ENCODE data around the gene ZBTB3. TPM values are rescaled to one million over a fixed set of nuclear protein-coding genes. Genes with fewer than 3 reads are reported as not detected.

The ZBTB3 gene
- polyA plus RNA-seq, 4 donors, result 3.9 to 8.9 (median 7.6) TPM

Other genes with a start within 250 kb of the ZBTB3 start
- 100 to 1,000 TPM; 189 to 439 (median 222) TPM for gene AHNAK, start 207.4 kb downstream of the ZBTB3 start, polyA plus RNA-seq (ENCODE audit: insufficient read length in 4 of 4)
- 1,000 to 10,000 TPM; 1,909 to 2,321 (median 2,191) TPM for gene EEF1G, start 180.3 kb downstream of the ZBTB3 start, polyA plus RNA-seq (ENCODE audit: insufficient read length in 4 of 4)
- 10 to 100 TPM; 18.7 to 25.0 (median 21.1) TPM for gene TUT1, start 162.6 kb downstream of the ZBTB3 start, polyA plus RNA-seq (ENCODE audit: insufficient read length in 4 of 4)
- gene MTA2, start 152.3 kb downstream of the ZBTB3 start, polyA plus RNA-seq (ENCODE audit: insufficient read length in 4 of 4), result 100 to 1,000 TPM in 1 of 4 donors, 10 to 100 TPM in 3; 83.7 to 106 (median 94.6) TPM
- gene EML3, start 141.4 kb downstream of the ZBTB3 start, polyA plus RNA-seq (ENCODE audit: insufficient read length in 4 of 4), result 10 to 100 TPM; 31.8 to 42.3 (median 38.6) TPM
- gene ROM1, start 140.9 kb downstream of the ZBTB3 start, polyA plus RNA-seq (ENCODE audit: insufficient read length in 4 of 4), result 1 to 10 TPM; 3.1 to 6.9 (median 3.6) TPM
- gene B3GAT3, start 132.2 kb downstream of the ZBTB3 start, polyA plus RNA-seq (ENCODE audit: insufficient read length in 4 of 4), result 10 to 100 TPM; 27.2 to 49.9 (median 29.8) TPM
- 100 to 1,000 TPM; 363 to 404 (median 379) TPM for gene GANAB, start 107.5 kb downstream of the ZBTB3 start, polyA plus RNA-seq (ENCODE audit: insufficient read length in 4 of 4)
- 10 to 100 TPM; 15.7 to 21.6 (median 18.1) TPM for gene INTS5, start 100.9 kb downstream of the ZBTB3 start, polyA plus RNA-seq (ENCODE audit: insufficient read length in 4 of 4)
- gene C11orf98, start 89.0 kb downstream of the ZBTB3 start, polyA plus RNA-seq (ENCODE audit: insufficient read length in 4 of 4), result 10 to 100 TPM; 44.7 to 64.6 (median 53.5) TPM
- gene CSKMT, start 88.8 kb downstream of the ZBTB3 start, polyA plus RNA-seq (ENCODE audit: insufficient read length in 4 of 4), result 1 to 10 TPM; 4.4 to 6.6 (median 6.0) TPM
- gene UQCC3, start 82.5 kb downstream of the ZBTB3 start, polyA plus RNA-seq (ENCODE audit: insufficient read length in 4 of 4), result 10 to 100 TPM in 1 of 4 donors, 1 to 10 TPM in 3; 6.0 to 12.6 (median 7.6) TPM
- gene LBHD1, start 81.9 kb downstream of the ZBTB3 start, polyA plus RNA-seq (ENCODE audit: insufficient read length in 4 of 4), result 1 to 10 TPM; 5.6 to 8.5 (median 6.1) TPM
- gene UBXN1, start 75.1 kb downstream of the ZBTB3 start, polyA plus RNA-seq (ENCODE audit: insufficient read length in 4 of 4), result 100 to 1,000 TPM; 109 to 166 (median 156) TPM
- gene LRRN4CL, start 64.6 kb downstream of the ZBTB3 start, polyA plus RNA-seq (ENCODE audit: insufficient read length in 4 of 4), result 1 to 10 TPM in 3 of 4 donors, under 1 TPM in 1; 0.92 to 9.5 (median 1.4) TPM
- gene BSCL2, start 46.7 kb downstream of the ZBTB3 start, polyA plus RNA-seq (ENCODE audit: insufficient read length in 4 of 4), result 10 to 100 TPM; 48.7 to 71.0 (median 56.2) TPM
- 1 to 10 TPM; 1.5 to 2.4 (median 1.9) TPM for gene GNG3, start 46.5 kb downstream of the ZBTB3 start, polyA plus RNA-seq (ENCODE audit: insufficient read length in 4 of 4)
- gene HNRNPUL2, start 26.7 kb downstream of the ZBTB3 start, polyA plus RNA-seq (ENCODE audit: insufficient read length in 4 of 4), result 10 to 100 TPM; 71.1 to 91.1 (median 84.8) TPM
- gene TTC9C, start 25.7 kb downstream of the ZBTB3 start, polyA plus RNA-seq (ENCODE audit: insufficient read length in 4 of 4), result 10 to 100 TPM; 38.8 to 46.5 (median 44.0) TPM
- 100 to 1,000 TPM; 102 to 155 (median 145) TPM for gene POLR2G, start 7.4 kb upstream of the ZBTB3 start, polyA plus RNA-seq (ENCODE audit: insufficient read length in 4 of 4)
- 10 to 100 TPM; 19.8 to 43.2 (median 26.6) TPM for gene TAF6L, start 17.2 kb upstream of the ZBTB3 start, polyA plus RNA-seq (ENCODE audit: insufficient read length in 4 of 4)
- 10 to 100 TPM; 38.8 to 68.4 (median 63.9) TPM for gene TMEM179B, start 33.2 kb upstream of the ZBTB3 start, polyA plus RNA-seq (ENCODE audit: insufficient read length in 4 of 4)
- gene TMEM223, start 37.8 kb upstream of the ZBTB3 start, polyA plus RNA-seq (ENCODE audit: insufficient read length in 4 of 4), result 10 to 100 TPM; 19.4 to 31.0 (median 23.3) TPM
- gene NXF1, start 51.3 kb upstream of the ZBTB3 start, polyA plus RNA-seq (ENCODE audit: insufficient read length in 4 of 4), result 100 to 1,000 TPM; 109 to 125 (median 121) TPM
- 10 to 100 TPM; 53.3 to 57.3 (median 55.5) TPM for gene STX5, start 77.9 kb upstream of the ZBTB3 start, polyA plus RNA-seq (ENCODE audit: insufficient read length in 4 of 4)
- under 1 TPM in 3 of 4 donors, not detected in 1; 0.32 to 0.63 (median 0.38) TPM for gene TEX54, start 78.7 kb upstream of the ZBTB3 start, polyA plus RNA-seq (ENCODE audit: insufficient read length in 4 of 4)
- gene WDR74, start 85.4 kb upstream of the ZBTB3 start, polyA plus RNA-seq (ENCODE audit: insufficient read length in 4 of 4), result 10 to 100 TPM; 30.2 to 50.4 (median 35.3) TPM
- gene SLC3A2, start 126.7 kb upstream of the ZBTB3 start, polyA plus RNA-seq (ENCODE audit: insufficient read length in 4 of 4), result 100 to 1,000 TPM in 3 of 4 donors, 10 to 100 TPM in 1; 81.0 to 207 (median 159) TPM
- gene CHRM1, start 167.2 kb upstream of the ZBTB3 start, polyA plus RNA-seq (ENCODE audit: insufficient read length in 4 of 4), result under 1 TPM in 2 of 4 donors, not detected in 2; 0.05 to 0.40 TPM
- gene SLC22A6, start 230.8 kb upstream of the ZBTB3 start, polyA plus RNA-seq (ENCODE audit: insufficient read length in 4 of 4), result 10 to 100 TPM in 3 of 4 donors, under 1 TPM in 1; 0.22 to 34.7 (median 20.9) TPM